Endothelial cell of umbilical vein (primary cell): ENCODE results near the gene PUS10. TPM values are rescaled to one million over a fixed set of nuclear protein-coding genes. Genes with fewer than 3 reads are reported as not detected.

ENCODE experiments used
- BruUV-seq: library from RNA; stranded (reverse); fragments of 400-500 nt; replicated peaks from 2 replicates; lab custom pipeline; 2021; lab: Mats Ljungman, UMichigan
- CTCF ChIA-PET: fragments of 300-600, 350-600 bp; sonication (Branson Sonifier 250); formaldehyde crosslinking; loops from one replicate; lab custom pipeline; 2021; ENCODE audit warnings: antibody characterized with exemption, inconsistent platforms; lab: Charles Lee
- POLR2A ChIA-PET: fragments of 300-600, 350-600 bp; sonication (Branson Sonifier 250); formaldehyde crosslinking; loops from one replicate; lab custom pipeline; 2021; ENCODE audit warnings: antibody characterized with exemption, inconsistent platforms; lab: Charles Lee
- DNase-seq: peaks from one replicate; pipeline ENCODE4 v3.0.0-alpha.2; 2011; ENCODE audit warnings: low read depth, low spot score
- FAIRE-seq: peaks from 2 replicates; lab custom pipeline; 2011; peaks lifted over from hg19 to GRCh38; lab: Jason Lieb, UNC
- H2AFZ ChIP-seq: 2 replicates; pipeline ENCODE4 v1.6.0; 2012; ENCODE audit warnings: low read depth, low read length, control low read depth, inconsistent platforms
- H3K27ac ChIP-seq: 2 replicates; pipeline ENCODE4 v1.5.1; 2011; ENCODE audit warnings: low read depth, mild to moderate bottlenecking, control low read depth, low read length, moderate library complexity; ENCODE audit not compliant: insufficient read depth
- H3K27me3 ChIP-seq, 2 experiments: 2 replicates each; pipeline versions ENCODE4 v1.6.0 to v1.6.1; 2011; ENCODE audit warnings: low read length in 2 of 2, mixed read lengths in 1 of 2; ENCODE audit not compliant: control insufficient read depth in 2 of 2, insufficient read depth in 2 of 2
- H3K36me3 ChIP-seq, 2 experiments: 2 replicates in 1 of 2; 3 replicates in 1 of 2; pipeline ENCODE4 v1.5.1; 2011; ENCODE audit warnings: low read length in 2 of 2, mild to moderate bottlenecking in 1 of 2, moderate library complexity in 1 of 2; ENCODE audit not compliant: control insufficient read depth in 2 of 2, insufficient read depth in 2 of 2; ENCODE audit errors: extremely low read depth in 1 of 2
- H3K4me1 ChIP-seq: 3 replicates; pipeline ENCODE4 v1.5.1; 2011; ENCODE audit warnings: mild to moderate bottlenecking, low read length; ENCODE audit not compliant: control insufficient read depth, insufficient read depth; ENCODE audit errors: extremely low read depth
- H3K4me2 ChIP-seq: 2 replicates; pipeline ENCODE4 v1.6.1; 2011; ENCODE audit warnings: low read length, control low read depth, mixed read lengths; ENCODE audit not compliant: insufficient read depth
- H3K4me3 ChIP-seq, 3 experiments: fragments of 200-600 bp in 1 of 3; sonication (generic), shearing (Covaris generic) in 1 of 3; replicated peaks in 1 of 3; 2 replicates each; pipeline ENCODE4 v1.5.1; 2011 to 2016; ENCODE audit warnings: control low read depth in 3 of 3, low read length in 3 of 3, mild to moderate bottlenecking in 2 of 3, inconsistent platforms in 1 of 3, low read depth in 1 of 3, moderate library complexity in 1 of 3; ENCODE audit not compliant: insufficient read depth in 1 of 3
- H3K79me2 ChIP-seq: 2 replicates; pipeline ENCODE4 v1.6.0; 2012; ENCODE audit warnings: low read length, inconsistent platforms; ENCODE audit not compliant: control insufficient read depth, insufficient read depth
- H3K9ac ChIP-seq: replicated peaks from 2 replicates; pipeline ENCODE3; 2011; ENCODE audit warnings: low read length, control low read depth; ENCODE audit not compliant: insufficient read depth; ENCODE audit errors: extremely low read depth
- H3K9me1 ChIP-seq: replicated peaks from 3 replicates; pipeline ENCODE4 v1.6.0; 2011; ENCODE audit warnings: mild to moderate bottlenecking, low read length; ENCODE audit not compliant: control insufficient read depth, insufficient read depth; ENCODE audit errors: extremely low read depth
- H3K9me3 ChIP-seq: replicated peaks from 2 replicates; pipeline ENCODE4 v1.5.1; 2012; ENCODE audit warnings: low read length, inconsistent platforms; ENCODE audit not compliant: control insufficient read depth, insufficient read depth
- H4K20me1 ChIP-seq: replicated peaks from 2 replicates; pipeline ENCODE3; 2011; ENCODE audit warnings: mild to moderate bottlenecking, low read length; ENCODE audit not compliant: control insufficient read depth, insufficient read depth; ENCODE audit errors: extremely low read depth
- EZH2 ChIP-seq: IDR thresholded peaks from 2 replicates; pipeline ENCODE4 v1.6.1; 2012; ENCODE audit warnings: borderline replicate concordance, low read depth, mild to moderate bottlenecking, moderate library complexity, low read length, inconsistent platforms; ENCODE audit not compliant: severe bottlenecking
- FOS ChIP-seq: IDR thresholded peaks from 2 replicates; pipeline ENCODE4 v1.6.1; 2011; ENCODE audit warnings: mild to moderate bottlenecking, low read length, moderate library complexity, borderline replicate concordance; ENCODE audit not compliant: insufficient read depth
- GATA2 ChIP-seq: IDR thresholded peaks from 2 replicates; pipeline ENCODE4 v1.7.0; 2011; ENCODE audit warnings: low read depth, mild to moderate bottlenecking, moderate library complexity, mixed read lengths, low read length; ENCODE audit not compliant: insufficient read length, insufficient read depth
- JUN ChIP-seq: IDR thresholded peaks from 2 replicates; pipeline ENCODE4 v1.6.1; 2011; ENCODE audit warnings: borderline replicate concordance, low read depth; ENCODE audit not compliant: insufficient read length, insufficient read depth
- MYC ChIP-seq: IDR thresholded peaks from one replicate; pipeline ENCODE4 v1.6.1; 2011; ENCODE audit warnings: mild to moderate bottlenecking, low read depth, low read length
- POLR2A ChIP-seq: IDR thresholded peaks from 2 replicates; pipeline ENCODE4 v1.6.1; 2012; ENCODE audit warnings: low read depth, mild to moderate bottlenecking, control low read depth, low read length
- POLR2AphosphoS5 ChIP-seq: IDR thresholded peaks from 2 replicates; pipeline ENCODE4 v1.6.1; 2012; ENCODE audit warnings: low read depth, mild to moderate bottlenecking, control low read depth, low read length, moderate library complexity; ENCODE audit not compliant: insufficient read depth
- dilution Hi-C: fragments of 300-500 bp; cut with MboI; formaldehyde crosslinking; loops from one replicate; pipeline ENCODE4 v1.15.0; 2019; ENCODE audit warnings: low sequenced_read_pairs; ENCODE audit not compliant: extremely low pct_ligation_motif_present
- intact Hi-C: fragments of 100-400 bp; cut with micrococcal nuclease; formaldehyde crosslinking; loops from one replicate; pipeline ENCODE4 v1.10.0; 2022
- polyA plus RNA-seq, 4 experiments: library from polyadenylated mRNA; depleted of rRNA in 3 of 4; stranded (reverse) in 3 of 4; unstranded in 1 of 4; fragments of >200 nt; gene quantifications; 2 replicates each; pipeline versions ENCODE4 v1.2.1 to v1.2.3, GENCODE V29; 2011 to 2012; ENCODE audit warnings: missing spikeins in 1 of 4
- total RNA-seq: library from RNA; stranded (reverse); gene quantifications from 2 replicates; pipeline ENCODE4 v1.2.3, GENCODE V29; 2021
- TF ChIP-seq, protein P1 (sequence below): IDR thresholded peaks from 2 replicates; pipeline ENCODE4 v1.6.1; 2011; ENCODE audit not compliant: insufficient read depth, insufficient read length
- TF ChIP-seq, protein P2 (sequence below), 2 donors: IDR thresholded peaks; 1 replicate in 1 of 2; 2 replicates in 1 of 2; pipeline ENCODE4 v1.5.1; 2011; ENCODE audit warnings: low read length in 2 of 2, mild to moderate bottlenecking in 2 of 2, moderate library complexity in 2 of 2, control low read depth in 1 of 2, inconsistent platforms in 1 of 2, low read depth in 1 of 2; ENCODE audit not compliant: insufficient read depth in 1 of 2; ENCODE audit errors: extremely low read depth in 1 of 2

PUS10 gene
- total and polyA plus RNA-seq, 2 donors (not counting 3 experiments of a cell fraction or from before 2014, with no cell fraction given), result 3.7 to 10.3 TPM

DNA sequence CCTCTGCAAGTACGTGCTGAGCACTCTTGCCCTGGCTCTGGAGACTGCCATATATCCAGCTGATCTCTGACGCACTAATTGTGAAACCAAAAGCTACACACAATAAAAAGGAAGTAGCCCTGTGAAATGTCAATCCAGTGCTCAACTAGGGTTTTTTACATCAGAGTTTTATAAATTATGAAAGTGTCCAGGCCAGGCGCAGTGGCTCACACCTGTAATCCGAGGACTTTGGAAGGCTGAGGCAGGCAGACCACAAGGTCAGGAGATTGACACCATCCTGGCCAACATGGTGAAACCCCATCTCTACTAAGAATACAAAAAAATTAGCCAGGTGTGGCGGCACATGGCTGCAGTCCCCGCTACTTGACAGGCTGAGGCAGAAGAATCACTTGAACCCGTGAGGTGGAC is 25.1 kb downstream of the PUS10 start:
- Histone ChIP-seq H3K27me3 (no peaks in the 10 kb centered on the region), H3K4me1 (no peaks in the 10 kb centered on the region), H3K9me1 (no peaks in the 10 kb centered on the region), H2AFZ (no peak overlapping the region), H3K27ac (no peak overlapping the region), H3K79me2 (no peaks in the 10 kb centered on the region), H3K4me3 (no peak overlapping the region), H3K9me3 (no peaks in the 10 kb centered on the region), H3K4me2 (no peak overlapping the region), H3K36me3 (no peaks in the 10 kb centered on the region), H3K9ac (no peak overlapping the region), H4K20me1 (no peaks in the 10 kb centered on the region)
- dilution Hi-C loops, result no loop called here
- BruUV-seq, result no TSS peak
- DNase-seq (no peak), FAIRE-seq (no peak)
- ChIA-PET CTCF (no interaction called here), POLR2A (no interaction called here)
- TF ChIP-seq POLR2A (no peak), FOS (no peak), JUN (no peak), MYC (no peak), POLR2AphosphoS5 (no peak), EZH2 (no peak), GATA2 (no peak)
- TF ChIP-seq, protein P1, sequence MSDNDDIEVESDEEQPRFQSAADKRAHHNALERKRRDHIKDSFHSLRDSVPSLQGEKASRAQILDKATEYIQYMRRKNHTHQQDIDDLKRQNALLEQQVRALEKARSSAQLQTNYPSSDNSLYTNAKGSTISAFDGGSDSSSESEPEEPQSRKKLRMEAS, result no peak
- TF ChIP-seq, protein P2, sequence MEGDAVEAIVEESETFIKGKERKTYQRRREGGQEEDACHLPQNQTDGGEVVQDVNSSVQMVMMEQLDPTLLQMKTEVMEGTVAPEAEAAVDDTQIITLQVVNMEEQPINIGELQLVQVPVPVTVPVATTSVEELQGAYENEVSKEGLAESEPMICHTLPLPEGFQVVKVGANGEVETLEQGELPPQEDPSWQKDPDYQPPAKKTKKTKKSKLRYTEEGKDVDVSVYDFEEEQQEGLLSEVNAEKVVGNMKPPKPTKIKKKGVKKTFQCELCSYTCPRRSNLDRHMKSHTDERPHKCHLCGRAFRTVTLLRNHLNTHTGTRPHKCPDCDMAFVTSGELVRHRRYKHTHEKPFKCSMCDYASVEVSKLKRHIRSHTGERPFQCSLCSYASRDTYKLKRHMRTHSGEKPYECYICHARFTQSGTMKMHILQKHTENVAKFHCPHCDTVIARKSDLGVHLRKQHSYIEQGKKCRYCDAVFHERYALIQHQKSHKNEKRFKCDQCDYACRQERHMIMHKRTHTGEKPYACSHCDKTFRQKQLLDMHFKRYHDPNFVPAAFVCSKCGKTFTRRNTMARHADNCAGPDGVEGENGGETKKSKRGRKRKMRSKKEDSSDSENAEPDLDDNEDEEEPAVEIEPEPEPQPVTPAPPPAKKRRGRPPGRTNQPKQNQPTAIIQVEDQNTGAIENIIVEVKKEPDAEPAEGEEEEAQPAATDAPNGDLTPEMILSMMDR (IDR thresholded peaks at IDR 0.05; ENCODE audit: extremely low read depth in 1 of 2, insufficient read depth in 1 of 2, low read depth in 1 of 2, low read length in 2 of 2), result no peak
- intact Hi-C loops, result no loop called here
